PC-9 (cell line): Measurements from ENCODE around the gene KCNG4.

Experiments
- CTCF ChIP-seq: fragments of 200-600 bp; sonication (generic); conservative IDR thresholded peaks from 2 replicates; pipeline ENCODE4 v1.6.1; 2017; ENCODE audit warnings: mixed run types, antibody characterized with exemption, mild to moderate bottlenecking, moderate library complexity
- EZH2 ChIP-seq: fragments of 200-600 bp; sonication (generic); IDR thresholded peaks from 2 replicates; pipeline ENCODE4 v1.8.0; 2017; ENCODE audit warnings: antibody characterized with exemption, low read depth

DNA sequence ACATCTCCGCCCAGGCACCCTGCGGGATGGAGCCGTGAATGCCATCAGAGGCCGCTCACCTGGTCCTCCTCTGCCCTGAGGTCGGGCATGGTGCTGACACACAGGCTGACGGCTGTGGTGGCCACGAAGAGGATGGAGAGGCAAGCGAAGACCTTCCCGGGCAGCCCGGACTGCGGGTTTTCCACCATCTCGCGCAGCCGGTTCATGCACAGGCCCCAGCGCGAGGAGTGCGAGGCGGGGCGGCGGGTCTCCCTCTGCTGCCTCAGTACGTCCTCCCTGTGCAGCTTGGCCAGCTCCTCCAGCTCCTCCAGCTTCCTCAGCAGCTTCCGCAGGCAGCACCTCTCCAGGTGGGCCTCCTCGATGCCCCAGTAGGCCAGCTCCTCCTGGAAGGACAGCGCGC is 3.1 kb downstream of the KCNG4 start:
- TF ChIP-seq CTCF (no peak), EZH2 (no peak)
